ENCODE measurements around the gene LRRC8C. TPM values are rescaled to one million over a fixed set of nuclear protein-coding genes. Genes with fewer than 3 reads are reported as not detected.

Gene LRRC8C
- total and polyA plus RNA-seq, 4 donors, result 0.63 to 3.5 (median 1.5) TPM

DNA sequence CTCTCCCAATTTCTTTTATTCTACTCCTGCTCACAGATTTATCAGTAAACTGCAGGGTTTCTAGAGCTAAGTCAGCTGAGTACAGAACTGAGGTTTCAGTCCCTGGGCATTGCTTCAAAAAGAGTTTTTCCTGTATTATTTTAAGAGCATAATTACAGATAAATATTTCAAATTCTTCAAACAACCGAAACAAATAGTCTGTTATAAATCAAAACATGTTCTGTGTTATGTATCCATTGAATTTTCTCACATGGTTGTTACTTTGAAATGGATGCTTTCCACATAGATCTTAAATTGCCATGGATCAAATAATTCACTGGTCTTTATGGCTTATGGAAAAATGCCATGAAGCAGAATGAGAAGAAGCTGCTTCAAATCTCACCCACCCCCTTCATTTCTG is 64.5 kb downstream of the LRRC8C start:
- TF ChIP-seq TAF1 (conservative IDR thresholded peaks at IDR 0.05) (no peak), JUND (IDR thresholded peaks at IDR 0.05) (no peak), GABPA (IDR thresholded peaks at IDR 0.05 in 1 of 2, conservative IDR thresholded peaks at IDR 0.05 in 1 of 2) (no peak), FOXA2 (IDR thresholded peaks at IDR 0.05) (no peak), FOXA1 (IDR thresholded peaks at IDR 0.05) (no peak)
- TF ChIP-seq, protein P1, sequence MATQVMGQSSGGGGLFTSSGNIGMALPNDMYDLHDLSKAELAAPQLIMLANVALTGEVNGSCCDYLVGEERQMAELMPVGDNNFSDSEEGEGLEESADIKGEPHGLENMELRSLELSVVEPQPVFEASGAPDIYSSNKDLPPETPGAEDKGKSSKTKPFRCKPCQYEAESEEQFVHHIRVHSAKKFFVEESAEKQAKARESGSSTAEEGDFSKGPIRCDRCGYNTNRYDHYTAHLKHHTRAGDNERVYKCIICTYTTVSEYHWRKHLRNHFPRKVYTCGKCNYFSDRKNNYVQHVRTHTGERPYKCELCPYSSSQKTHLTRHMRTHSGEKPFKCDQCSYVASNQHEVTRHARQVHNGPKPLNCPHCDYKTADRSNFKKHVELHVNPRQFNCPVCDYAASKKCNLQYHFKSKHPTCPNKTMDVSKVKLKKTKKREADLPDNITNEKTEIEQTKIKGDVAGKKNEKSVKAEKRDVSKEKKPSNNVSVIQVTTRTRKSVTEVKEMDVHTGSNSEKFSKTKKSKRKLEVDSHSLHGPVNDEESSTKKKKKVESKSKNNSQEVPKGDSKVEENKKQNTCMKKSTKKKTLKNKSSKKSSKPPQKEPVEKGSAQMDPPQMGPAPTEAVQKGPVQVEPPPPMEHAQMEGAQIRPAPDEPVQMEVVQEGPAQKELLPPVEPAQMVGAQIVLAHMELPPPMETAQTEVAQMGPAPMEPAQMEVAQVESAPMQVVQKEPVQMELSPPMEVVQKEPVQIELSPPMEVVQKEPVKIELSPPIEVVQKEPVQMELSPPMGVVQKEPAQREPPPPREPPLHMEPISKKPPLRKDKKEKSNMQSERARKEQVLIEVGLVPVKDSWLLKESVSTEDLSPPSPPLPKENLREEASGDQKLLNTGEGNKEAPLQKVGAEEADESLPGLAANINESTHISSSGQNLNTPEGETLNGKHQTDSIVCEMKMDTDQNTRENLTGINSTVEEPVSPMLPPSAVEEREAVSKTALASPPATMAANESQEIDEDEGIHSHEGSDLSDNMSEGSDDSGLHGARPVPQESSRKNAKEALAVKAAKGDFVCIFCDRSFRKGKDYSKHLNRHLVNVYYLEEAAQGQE (IDR thresholded peaks at IDR 0.05), result no peak
- TF ChIP-seq, protein P2, sequence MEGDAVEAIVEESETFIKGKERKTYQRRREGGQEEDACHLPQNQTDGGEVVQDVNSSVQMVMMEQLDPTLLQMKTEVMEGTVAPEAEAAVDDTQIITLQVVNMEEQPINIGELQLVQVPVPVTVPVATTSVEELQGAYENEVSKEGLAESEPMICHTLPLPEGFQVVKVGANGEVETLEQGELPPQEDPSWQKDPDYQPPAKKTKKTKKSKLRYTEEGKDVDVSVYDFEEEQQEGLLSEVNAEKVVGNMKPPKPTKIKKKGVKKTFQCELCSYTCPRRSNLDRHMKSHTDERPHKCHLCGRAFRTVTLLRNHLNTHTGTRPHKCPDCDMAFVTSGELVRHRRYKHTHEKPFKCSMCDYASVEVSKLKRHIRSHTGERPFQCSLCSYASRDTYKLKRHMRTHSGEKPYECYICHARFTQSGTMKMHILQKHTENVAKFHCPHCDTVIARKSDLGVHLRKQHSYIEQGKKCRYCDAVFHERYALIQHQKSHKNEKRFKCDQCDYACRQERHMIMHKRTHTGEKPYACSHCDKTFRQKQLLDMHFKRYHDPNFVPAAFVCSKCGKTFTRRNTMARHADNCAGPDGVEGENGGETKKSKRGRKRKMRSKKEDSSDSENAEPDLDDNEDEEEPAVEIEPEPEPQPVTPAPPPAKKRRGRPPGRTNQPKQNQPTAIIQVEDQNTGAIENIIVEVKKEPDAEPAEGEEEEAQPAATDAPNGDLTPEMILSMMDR (IDR thresholded peaks at IDR 0.05; ENCODE audit: low read depth, low read length, missing input control), result no peak
- TF ChIP-seq, protein P3, sequence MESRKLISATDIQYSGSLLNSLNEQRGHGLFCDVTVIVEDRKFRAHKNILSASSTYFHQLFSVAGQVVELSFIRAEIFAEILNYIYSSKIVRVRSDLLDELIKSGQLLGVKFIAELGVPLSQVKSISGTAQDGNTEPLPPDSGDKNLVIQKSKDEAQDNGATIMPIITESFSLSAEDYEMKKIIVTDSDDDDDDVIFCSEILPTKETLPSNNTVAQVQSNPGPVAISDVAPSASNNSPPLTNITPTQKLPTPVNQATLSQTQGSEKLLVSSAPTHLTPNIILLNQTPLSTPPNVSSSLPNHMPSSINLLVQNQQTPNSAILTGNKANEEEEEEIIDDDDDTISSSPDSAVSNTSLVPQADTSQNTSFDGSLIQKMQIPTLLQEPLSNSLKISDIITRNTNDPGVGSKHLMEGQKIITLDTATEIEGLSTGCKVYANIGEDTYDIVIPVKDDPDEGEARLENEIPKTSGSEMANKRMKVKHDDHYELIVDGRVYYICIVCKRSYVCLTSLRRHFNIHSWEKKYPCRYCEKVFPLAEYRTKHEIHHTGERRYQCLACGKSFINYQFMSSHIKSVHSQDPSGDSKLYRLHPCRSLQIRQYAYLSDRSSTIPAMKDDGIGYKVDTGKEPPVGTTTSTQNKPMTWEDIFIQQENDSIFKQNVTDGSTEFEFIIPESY (IDR thresholded peaks at IDR 0.05), result no peak
- TF ChIP-seq, protein P4, sequence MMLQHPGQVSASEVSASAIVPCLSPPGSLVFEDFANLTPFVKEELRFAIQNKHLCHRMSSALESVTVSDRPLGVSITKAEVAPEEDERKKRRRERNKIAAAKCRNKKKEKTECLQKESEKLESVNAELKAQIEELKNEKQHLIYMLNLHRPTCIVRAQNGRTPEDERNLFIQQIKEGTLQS (IDR thresholded peaks at IDR 0.05), result no peak
- Histone ChIP-seq H3K4me1 (ENCODE audit: control insufficient read depth in 4 of 4, insufficient read depth in 4 of 4, low read length in 3 of 4) (no peaks in the 10 kb centered on the region), H3K9me3 (ENCODE audit: control insufficient read depth in 4 of 4, low read length in 3 of 4) (no peaks in the 10 kb centered on the region)

DNA sequence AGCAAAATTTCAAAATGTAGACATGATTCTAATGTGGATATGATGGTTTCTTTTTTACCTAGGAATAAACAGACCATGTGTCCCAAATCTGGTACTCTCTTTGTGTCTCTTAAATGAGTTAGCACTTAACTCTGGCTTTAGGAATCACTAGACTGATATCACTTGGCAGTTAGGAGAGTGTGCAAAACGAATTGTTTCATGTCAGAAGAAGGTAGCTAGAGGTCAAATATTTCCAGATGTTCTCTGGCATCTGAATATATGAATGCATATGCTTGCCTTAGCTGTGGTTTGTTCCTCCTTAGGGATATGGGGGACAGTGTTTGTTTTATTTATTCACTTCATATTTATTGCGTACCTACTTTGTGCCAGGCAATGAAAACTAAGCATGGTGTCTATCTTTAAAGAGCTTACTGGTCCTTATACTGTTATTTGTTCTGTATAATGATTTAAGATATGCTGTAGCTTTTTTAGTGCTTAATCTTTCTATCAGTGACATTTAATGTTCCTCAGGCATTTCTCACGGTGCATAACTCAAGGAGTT is 65.2 kb downstream of the LRRC8C start:
- DNase-seq (ENCODE audit: low spot score), result no peak
- Histone ChIP-seq H3K27me3 (ENCODE audit: control insufficient read depth in 4 of 4, insufficient read depth in 4 of 4, low read length in 3 of 4) (peaks cover 0 to 3% (median 0%) of the 10 kb centered on the region in 4 donors), H3K27ac (ENCODE audit: low read depth in 1 of 2, low read length in 2 of 2) (no peak overlapping the region), H3K4me1 (ENCODE audit: control insufficient read depth in 4 of 4, insufficient read depth in 4 of 4, low read length in 3 of 4) (no peaks in the 10 kb centered on the region), H3K36me3 (ENCODE audit: control insufficient read depth in 4 of 4, insufficient read depth in 3 of 4, low read depth in 1 of 4, low read length in 3 of 4) (no peaks in the 10 kb centered on the region), H3K9ac (ENCODE audit: low read depth in 1 of 2, low read length in 2 of 2) (no peak overlapping the region), H3K9me3 (ENCODE audit: control insufficient read depth in 4 of 4, low read length in 3 of 4) (no peaks in the 10 kb centered on the region), H3K4me3 (ENCODE audit: low read depth in 1 of 3, low read length in 3 of 3) (no peak overlapping the region)
- no peak for TF ChIP-seq NR2F2 (IDR thresholded peaks at IDR 0.05)
- TF ChIP-seq GABPA (IDR thresholded peaks at IDR 0.05 in 1 of 2, conservative IDR thresholded peaks at IDR 0.05 in 1 of 2), result no peak
- no peak for TF ChIP-seq EGR1 (IDR thresholded peaks at IDR 0.05; ENCODE audit: low read depth in 2 of 2)
- TF ChIP-seq RXRA (IDR thresholded peaks at IDR 0.05), result no peak
- WGBS, result 53% methylated on average over 3 of the region's 3 CpGs

More for the DNA sequence above, 64.5 kb downstream of the LRRC8C start:
- Histone ChIP-seq H3K27ac (ENCODE audit: low read depth in 1 of 2, low read length in 2 of 2) (no peak overlapping the region), H3K4me3 (ENCODE audit: low read depth in 1 of 3, low read length in 3 of 3) (no peak overlapping the region), H3K9ac (ENCODE audit: low read depth in 1 of 2, low read length in 2 of 2) (no peak overlapping the region), H3K36me3 (ENCODE audit: control insufficient read depth in 4 of 4, insufficient read depth in 3 of 4, low read depth in 1 of 4, low read length in 3 of 4) (no peaks in the 10 kb centered on the region), H3K27me3 (ENCODE audit: control insufficient read depth in 4 of 4, insufficient read depth in 4 of 4, low read length in 3 of 4) (peaks cover 0 to 3% (median 0%) of the 10 kb centered on the region in 4 donors)
- WGBS, result 67% methylated on average over 1 of the region's 1 CpG
- no peak for DNase-seq (ENCODE audit: low spot score)

All from liver (tissue), 9 donors.